HG03460 (cell line): ENCODE results near the gene TTR.

Experiments used
- ATAC-seq: cut with Tn5 transposase; IDR thresholded peaks from one replicate; pipeline ENCODE4 v1.9.1; 2021; ENCODE audit not compliant: unreplicated experiment

TTR gene

DNA sequence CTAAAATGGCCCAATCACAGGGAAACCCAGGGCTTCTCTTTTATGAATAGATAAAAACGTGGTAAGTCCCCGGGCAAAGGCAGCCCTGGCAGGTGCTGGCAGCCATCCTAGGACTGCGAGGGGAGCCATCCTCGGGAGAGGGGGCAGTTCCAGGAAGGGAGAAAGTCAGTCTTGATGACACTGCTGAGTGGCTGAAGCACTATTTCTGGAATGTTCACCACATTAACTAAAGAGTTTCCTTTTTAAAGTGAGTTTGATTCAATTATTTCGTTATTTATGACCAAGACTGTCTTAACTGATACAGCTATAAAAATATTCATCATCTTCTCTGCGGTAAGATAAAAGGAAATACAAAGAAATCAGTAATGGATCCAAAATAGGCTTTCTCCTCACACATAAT lies 20.4 kb downstream of the TTR start:
- ATAC-seq, result no peak

DNA sequence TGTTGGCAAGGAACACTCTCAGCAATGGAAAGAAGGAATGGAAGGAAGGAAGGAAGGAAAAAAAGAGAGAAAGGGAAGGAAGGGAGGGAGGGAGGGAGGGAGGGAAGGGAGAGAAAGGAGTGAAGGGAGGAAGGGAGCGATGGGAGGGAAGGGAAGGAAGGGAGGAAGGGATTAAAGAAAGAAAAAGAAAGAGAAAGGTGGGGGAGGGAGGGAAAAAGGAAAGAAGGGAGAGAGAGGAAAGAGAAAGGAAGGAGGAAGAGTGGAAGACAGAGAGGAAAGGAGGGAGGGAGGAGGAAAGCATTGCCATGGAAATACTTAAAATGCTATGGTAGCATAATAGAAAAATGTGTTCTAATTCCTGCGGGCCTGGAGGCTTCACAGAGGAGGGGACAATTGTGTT lies 22.4 kb downstream of the TTR start:
- no peak for ATAC-seq

DNA sequence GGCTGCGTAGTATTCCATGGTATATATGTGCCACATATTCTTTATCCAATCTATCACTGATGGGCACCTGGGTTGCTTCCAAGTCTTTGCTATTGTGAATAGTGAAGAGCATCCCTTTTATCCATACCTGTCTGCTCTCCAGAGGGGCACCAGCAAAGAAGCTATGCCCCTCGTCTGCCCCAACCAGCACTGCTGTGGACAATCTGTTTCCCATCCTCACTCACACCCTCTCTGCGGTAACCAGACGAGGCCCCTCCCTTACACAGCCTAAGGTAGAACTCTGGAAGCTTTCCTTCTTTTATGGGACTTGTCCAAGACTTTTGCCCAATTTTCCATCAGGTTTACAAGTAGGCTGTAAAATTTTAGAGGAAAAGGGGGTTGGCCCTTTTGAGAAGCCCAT lies 24.9 kb downstream of the TTR start:
- ATAC-seq, result no peak

DNA sequence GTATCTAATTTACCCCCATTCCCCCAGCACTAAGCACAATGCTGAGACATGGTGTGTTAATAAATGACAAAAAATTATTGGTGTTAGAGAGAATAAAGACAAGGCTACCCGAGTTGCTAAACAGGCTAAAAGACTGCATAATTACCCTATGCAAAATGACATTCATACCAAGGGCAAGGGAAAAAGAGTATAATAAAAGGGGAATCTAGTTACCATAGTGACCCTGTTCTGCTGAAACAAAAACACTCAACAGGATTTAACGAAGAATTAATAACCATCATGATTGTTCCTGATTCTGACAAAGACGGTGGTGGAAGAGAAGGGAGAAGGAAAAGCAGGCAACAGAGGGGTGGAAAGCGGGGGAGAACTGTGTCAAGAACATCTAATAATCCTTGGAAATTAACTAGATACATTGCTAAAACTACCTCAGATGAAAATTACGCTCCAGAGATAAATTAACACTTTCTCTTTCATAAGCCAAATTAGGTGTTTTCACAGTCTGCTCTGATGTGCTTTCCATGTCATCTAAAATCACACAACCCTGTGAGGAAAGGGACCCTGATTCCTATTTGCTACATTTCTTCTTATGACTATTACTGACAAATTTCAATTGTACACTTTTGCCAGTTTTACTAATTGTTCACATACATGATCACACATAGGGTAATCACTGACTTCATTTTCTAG lies 25.5 kb downstream of the TTR start:
- ATAC-seq, result no peak

DNA sequence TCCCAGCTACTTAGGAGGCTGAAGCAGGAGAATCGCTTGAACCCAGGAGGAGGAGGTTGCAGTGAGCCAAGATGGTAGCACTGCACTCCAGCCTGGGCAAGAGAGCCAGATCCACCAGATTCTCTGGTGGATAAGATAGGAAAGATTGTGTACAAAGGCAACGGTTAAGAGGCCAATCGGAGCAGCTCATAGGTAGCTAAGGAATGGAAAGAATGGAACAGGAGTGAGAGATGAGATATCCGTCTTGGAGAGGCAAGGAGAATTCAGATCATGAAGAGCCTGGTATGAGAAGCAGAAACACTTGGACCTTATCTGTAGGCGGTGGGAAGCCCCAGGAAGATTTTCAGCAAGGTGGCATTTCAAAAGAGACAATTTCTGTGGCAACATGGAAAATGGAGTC lies 27.1 kb downstream of the TTR start:
- ATAC-seq, result no peak

DNA sequence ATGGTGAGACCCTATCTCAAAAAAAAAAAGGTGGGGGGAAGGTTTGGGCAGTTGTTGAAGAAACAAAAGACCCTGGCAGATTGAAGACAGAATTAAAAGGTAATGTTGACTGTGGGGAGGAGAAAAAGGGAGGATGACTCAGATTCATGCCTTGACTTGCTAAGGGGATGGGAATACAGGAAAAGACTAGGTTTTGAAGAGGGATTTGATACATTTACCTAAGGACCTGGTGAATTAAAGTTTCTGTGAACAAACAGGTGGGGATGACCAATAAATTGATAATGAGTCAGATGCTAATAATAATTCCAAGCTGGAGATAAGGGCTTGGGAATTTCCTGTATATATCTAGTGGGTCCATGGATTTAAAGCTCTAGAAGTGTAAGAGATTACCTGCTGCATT lies 27.6 kb downstream of the TTR start:
- ATAC-seq, result no peak

DNA sequence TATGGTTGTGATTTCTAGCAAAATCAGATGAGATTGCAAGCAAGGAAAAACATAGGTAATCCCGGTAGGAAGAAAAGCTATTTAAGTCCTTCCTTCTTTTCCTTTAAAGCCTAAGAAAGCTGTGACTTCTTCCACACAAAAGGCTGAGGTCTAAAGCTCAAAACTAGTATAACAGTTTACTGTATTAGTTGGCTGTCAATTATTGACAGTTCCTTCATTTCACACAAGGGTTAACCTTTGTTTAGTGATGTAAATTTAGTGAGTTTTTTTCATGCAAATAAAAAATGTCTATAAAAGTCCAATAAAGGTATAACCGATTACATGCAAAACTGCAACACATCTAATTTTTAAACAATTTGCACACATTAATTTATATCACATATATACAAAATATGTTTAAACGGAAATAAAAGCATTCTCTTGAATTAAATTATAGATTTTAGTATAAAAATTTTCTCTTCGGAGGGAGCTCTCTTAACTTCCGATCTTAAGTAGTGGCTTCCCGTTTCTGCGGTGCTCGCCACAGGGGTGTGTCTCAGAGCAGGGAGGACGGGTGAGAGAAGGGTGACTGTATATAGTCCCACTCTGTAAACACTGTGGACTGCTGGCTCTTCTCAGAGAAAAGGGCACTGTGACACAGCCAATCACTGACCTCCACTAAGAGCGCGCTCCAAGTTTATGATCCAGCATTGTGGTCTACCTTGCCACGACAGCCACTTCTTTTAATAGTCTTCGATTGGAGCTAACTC lies 33.4 kb downstream of the TTR start:
- ATAC-seq, result no peak

DNA sequence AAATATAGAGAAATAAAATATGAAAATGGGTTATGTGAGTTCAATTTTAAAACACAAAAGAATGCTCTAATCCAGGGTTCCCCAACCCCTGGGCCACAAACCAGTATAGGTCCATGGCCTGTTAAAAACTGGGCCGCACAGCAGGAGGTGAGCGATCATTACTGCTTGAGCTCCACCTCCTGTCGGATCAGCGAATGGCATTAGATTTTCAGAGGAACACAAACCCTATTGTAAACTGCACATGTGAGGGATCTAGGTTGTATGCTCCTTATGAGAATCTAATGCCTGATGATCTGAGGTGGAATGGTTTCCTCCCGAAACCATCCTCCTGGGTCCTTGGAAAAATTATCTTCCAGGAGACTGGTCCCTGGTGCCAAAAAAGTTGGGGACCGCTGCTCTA lies 34.7 kb downstream of the TTR start:
- ATAC-seq, result no peak

DNA sequence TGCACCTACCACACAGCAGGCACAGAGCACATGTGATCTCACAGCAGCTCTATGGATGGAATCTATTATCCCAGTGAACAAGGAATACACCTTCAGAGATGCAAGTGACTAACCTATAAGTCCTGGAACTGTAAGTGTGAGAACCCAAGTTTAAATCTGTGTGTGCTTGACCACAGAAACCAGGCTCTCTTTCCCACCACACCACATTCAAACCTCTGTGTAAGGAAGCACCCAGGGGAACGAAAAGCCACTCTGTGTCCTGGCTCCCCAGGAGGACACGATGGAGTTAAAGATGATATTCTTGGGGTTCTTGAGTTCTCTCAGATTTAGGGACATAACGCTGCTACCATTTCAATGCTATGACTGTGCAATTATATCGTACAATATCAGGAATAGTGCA lies 38.9 kb downstream of the TTR start:
- no peak for ATAC-seq

DNA sequence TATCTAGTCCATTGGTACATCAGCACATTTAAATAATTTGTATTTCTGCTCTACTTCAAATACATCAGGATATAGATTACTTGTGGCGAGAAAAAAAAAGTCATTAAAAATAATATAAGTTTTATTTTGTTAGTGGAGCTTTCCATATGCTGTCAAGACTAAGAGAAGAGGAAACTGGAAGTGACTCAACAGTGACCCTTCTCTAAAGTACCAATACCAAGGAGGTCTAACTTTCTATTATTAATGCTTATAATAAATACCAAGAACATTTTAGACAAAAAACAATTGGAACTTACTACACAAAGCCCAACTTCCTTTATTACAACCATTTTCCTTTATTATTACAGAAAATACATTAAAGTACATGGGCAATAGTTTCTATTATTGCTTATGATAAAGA lies 39.8 kb downstream of the TTR start:
- no peak for ATAC-seq

DNA sequence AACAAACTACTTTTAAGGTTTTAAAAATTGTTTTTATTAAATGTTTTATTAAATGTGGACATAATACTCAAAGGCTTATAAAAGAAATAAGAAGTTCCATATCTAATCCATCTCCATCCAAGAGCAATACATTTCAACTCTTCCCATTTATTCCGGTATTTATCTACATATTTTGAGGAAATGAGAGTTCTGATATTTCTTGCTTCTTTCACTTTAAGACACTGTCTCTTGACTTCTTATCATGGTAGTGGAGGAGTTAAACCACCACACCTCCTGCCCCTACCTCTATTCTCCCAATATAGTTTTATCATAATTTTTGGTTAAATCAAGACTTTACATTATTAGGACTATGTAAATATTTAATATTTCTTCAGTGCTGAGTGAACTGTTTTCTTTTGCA lies 40.7 kb downstream of the TTR start:
- ATAC-seq, result no peak

DNA sequence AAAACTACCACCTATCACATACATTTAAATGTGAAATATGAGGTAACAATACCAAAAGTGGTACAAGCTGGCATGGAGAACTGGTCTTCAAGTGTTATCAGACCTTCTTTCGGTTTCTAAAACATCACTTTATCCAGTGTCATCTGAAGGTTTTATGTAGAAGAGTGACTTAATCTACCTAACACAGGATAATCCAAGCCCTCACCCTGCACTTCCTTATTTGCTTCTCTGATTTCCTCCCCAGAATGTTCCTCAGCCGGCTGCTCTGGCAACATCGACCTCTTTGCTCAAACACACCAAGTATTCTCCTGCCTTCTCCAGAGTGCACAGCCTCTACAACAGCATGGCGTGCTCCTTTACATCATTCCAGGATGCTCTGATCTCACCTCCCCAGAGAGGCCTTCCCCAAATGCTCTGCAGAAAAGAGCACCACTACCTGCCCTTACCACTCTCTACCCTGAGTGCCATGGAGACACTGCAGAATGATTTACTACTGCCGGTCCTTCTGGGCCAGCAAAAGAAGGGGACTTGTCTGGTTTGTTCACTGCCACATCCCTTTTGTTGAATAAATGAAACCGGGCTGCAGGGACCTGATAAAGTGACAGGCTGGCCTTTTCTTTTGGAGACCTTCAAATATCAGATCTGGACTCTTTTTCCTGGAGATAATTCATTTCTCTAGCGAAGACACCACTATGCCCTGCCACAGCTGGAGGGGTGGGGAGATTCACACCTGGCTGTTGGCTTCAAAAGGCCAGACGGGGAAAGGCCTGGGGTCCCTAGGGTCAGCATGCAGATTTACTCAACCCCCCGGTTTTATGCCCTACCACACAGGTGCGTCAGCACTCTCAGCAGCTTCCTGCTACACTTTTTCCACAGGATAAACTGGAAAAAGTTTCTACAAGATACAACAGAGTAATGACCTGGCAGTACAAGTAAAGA lies 42.0 kb downstream of the TTR start:
- ATAC-seq, result peak; percentile 32

DNA sequence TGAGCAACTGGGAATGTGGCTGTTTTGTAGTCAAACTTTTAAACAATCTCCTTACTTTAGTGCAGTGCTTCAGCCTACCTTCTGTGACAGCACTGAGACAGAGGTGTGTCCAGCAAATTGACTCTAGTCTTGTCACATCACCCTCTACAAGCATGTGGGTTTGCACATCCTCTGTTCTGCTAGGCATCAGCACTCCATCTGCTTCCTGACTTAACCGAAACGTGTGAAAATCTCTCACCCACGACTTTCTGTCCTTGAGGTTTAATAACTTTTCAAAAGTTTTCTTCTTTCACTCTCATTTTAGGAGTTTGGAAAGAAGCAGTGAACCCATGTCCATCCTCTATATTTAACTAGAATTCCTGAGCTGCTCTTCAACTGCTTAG lies 42.6 kb downstream of the TTR start:
- peak; percentile 96 for ATAC-seq

DNA sequence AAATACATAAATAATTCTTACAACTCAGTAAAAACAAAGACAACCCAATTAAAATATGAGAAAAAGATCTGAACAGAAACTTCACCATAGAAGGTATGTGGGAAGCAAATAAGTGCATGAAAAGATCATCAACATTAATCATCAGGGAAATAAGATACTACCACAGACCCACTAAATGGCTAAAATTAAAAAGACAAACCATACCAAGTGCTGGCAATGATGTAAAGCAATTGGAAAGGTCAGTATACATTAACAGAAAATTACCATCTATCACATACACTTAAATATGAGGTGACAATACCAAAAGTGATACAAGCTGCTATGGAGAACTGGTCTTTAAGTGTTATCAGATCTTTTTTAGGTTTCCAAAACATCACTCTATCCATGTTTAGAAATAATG lies 44.7 kb downstream of the TTR start:
- no peak for ATAC-seq

DNA sequence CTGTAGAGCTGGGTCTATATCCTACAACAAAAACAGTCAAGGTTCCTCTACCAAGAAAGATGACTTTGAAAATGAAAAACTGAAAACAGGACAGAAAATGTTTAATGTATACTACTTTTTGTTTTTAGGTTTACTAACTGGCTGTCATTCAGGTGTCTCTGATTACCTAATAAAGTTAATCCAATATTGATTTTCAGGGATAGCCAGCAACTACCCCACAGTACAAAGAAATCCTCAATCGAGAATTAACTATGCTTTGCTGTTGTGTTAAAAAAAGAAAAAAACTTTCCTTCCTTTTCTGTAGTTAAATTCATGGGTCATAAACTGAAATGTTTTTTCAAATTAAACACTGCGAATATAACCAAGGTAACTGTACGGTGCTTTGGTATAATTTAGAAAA lies 45.8 kb downstream of the TTR start:
- no peak for ATAC-seq

DNA sequence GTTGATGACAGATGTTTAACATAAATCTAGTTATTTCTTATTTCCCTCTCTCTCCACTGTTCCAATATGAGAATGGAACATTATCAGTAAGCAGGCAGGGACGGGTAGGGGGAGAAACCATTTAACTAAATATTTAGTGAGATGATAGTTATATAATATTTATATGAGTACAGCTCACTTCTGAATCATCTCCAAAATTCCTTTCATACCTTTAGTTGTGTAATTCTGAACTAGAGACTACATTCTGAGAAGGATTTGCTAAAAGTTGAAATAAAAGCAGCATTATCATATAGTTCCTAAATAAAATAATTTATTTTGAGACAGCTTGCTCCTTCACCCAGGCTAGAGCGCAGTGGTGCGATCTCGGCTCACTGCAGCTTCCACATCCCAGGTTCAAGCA lies 51.3 kb downstream of the TTR start:
- no peak for ATAC-seq

DNA sequence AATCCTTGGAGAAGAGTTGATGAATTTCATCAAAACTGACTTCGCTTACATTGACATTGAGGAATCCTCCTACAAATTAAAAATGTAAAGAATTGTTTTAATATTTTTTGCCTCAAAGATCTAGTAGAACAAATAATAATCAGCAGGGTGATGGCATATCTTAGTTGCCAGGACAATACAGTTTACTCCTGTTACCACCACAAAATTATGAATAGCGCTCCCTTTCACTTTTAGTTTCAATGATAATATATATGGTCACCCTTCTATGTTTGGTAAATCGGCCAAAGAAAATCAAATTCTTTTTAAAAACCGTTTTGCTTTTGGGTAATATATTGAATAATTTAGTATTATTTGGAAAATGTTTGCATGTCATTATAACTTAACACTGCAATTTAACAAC lies 53.7 kb downstream of the TTR start:
- ATAC-seq, result no peak

DNA sequence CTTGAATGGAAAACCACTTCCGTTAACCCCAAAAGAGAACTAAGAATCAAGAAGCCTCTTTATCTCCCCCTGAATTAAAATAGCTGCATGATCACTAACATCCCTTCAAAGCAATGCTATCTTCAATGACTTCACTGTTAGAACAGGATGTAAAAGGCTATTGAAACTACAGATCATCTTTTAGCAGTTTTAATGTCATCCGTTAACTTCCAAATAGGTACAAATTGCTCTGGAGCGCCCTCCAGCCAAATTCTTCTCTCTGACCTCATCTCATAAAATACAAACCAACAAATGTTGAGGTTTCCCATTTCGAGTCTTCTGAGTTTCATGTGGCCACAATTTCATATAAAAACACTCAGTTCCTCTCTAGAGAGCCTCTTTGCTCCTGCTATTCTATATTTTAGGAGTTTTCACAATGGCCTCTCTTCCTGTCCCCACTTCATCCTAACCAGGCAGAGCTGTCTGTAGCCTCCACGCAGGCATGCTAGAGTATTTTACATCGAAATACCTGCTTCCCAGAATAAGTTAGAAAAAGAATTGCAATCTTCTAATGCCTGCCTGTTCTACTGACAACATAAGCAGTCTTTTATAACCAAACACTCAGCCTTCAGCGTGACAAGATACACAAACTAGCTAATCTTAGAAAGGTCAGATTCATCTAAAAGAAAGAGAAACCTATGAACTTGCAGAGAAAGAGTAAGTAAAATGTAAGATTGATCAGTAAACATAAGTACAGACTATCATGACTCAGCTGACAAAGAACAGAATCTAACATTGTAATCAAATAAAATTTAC lies 54.9 kb downstream of the TTR start:
- ATAC-seq, result no peak

DNA sequence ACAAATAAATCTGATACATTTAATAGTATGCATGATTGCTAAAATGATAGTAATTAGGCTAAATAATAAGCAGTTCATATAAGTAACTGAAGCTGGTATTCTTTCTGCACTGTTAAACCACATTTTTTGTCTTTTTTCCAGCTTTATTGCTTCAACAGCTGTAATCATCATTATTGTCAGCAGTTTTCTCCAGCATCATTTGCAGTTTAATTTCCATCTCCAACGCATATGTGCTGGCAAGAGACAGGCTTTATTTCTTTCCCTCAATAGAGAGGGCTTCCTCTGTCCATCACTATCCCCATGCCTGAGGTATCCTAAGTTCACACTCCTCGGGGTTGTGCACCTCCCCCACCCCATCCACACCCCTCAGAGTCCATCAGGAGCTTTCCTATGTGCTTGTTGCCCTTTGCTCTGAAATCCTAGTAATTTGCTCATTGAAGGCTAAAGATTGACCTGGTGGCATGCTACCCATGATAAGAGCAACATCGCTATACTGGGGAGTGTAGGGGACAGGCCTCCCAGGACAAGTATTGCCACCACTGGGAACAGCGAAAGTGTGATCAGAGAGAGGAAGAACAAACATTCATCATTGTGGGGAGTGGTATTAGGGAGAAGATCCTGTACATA lies 55.6 kb downstream of the TTR start:
- no peak for ATAC-seq
